UCSD-AML1 (cell line): ENCODE measurements around the gene ANGPTL8.

Experiments used
- DNase-seq: peaks from one replicate; lab custom pipeline; 2025; ENCODE audit not compliant: unreplicated experiment; lab: John Stamatoyannopoulos, UW

The ANGPTL8 gene, protein sequence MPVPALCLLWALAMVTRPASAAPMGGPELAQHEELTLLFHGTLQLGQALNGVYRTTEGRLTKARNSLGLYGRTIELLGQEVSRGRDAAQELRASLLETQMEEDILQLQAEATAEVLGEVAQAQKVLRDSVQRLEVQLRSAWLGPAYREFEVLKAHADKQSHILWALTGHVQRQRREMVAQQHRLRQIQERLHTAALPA

DNA sequence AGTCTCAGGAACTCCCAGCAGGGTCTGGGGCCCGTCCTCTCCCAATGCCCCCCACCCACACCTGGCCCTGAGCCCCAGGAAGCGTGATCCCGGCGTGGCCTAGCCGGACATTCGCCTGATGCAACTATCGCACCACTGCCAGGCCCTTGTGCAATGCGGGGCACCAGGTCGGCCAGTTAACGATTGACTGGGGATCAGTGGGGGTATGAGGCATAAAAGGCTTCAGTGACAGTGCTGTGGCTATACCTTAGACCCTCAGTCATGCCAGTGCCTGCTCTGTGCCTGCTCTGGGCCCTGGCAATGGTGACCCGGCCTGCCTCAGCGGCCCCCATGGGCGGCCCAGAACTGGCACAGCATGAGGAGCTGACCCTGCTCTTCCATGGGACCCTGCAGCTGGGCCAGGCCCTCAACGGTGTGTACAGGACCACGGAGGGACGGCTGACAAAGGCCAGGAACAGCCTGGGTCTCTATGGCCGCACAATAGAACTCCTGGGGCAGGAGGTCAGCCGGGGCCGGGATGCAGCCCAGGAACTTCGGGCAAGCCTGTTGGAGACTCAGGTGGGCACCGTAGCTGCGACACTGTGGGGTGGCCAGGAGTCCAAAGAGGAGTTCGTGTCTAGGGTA is at the start of gene ANGPTL8:
ANGPTL8 (plus strand) TSS at position 243 of the 624 bp plus-strand sequence; CDS start at position 262, 19 bp downstream.
- no peak for DNase-seq

DNA sequence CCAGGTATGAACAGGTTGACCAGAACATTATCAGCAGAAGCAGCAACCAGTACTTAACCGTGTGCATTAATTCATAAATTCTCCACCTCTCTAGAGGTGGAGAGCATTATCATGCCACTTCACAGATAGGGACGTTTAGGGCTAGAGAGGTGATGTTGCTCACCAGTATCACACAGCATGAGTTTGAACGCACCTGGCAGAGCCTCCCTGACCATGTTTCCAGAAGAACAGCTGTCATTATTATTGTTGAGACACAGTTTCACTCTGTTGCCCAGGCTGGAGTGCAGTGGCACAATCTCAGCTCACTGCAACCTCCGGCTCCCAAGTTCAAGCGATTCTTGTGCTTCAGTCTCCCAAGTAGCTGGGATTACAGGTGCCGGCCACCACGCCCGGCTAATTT is 48.9 kb upstream of the ANGPTL8 start:
- no peak for DNase-seq

DNA sequence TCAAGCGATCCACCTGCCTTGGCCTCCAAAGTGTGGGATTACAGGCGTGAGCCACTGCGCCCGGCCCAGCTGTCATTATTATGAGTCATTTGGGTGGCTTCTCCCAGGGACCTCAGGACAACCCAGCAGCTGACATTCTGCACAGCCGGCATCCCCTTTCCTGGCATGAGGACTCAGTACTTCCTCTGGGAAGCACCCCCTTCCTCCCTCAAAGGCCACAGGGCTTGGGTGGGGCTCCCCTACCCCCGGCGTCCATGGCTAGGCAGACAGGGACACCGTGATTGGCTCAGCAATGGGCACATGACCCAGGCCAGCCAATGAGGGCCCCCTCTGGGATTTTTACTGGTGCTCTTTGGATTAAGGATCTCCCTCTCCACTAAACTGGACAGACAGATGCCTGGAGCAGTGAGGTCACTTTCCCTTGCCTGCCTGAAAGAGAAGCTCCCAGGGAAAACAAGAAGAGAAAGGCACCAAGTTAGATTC is 48.1 kb upstream of the ANGPTL8 start:
- DNase-seq, result peak; percentile 53

DNA sequence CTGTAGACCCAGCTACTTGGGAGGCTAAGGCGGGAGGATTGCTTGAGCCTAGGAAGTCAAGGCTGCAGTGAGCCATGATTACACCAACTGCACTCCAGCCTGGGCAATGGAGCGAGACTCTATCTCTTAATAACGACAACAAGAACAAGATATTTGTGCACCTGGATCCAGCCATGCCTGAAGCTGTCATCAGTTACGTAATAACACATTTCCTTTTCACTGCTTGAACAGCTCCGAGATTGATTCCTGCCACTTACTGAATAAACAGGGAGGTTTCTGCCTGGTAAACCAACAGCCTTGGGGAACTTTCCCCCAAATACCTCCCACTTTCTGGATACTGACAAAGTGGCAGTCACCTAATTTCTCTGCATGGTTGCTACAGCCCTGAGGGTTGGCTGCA is 47.5 kb upstream of the ANGPTL8 start:
- no peak for DNase-seq

DNA sequence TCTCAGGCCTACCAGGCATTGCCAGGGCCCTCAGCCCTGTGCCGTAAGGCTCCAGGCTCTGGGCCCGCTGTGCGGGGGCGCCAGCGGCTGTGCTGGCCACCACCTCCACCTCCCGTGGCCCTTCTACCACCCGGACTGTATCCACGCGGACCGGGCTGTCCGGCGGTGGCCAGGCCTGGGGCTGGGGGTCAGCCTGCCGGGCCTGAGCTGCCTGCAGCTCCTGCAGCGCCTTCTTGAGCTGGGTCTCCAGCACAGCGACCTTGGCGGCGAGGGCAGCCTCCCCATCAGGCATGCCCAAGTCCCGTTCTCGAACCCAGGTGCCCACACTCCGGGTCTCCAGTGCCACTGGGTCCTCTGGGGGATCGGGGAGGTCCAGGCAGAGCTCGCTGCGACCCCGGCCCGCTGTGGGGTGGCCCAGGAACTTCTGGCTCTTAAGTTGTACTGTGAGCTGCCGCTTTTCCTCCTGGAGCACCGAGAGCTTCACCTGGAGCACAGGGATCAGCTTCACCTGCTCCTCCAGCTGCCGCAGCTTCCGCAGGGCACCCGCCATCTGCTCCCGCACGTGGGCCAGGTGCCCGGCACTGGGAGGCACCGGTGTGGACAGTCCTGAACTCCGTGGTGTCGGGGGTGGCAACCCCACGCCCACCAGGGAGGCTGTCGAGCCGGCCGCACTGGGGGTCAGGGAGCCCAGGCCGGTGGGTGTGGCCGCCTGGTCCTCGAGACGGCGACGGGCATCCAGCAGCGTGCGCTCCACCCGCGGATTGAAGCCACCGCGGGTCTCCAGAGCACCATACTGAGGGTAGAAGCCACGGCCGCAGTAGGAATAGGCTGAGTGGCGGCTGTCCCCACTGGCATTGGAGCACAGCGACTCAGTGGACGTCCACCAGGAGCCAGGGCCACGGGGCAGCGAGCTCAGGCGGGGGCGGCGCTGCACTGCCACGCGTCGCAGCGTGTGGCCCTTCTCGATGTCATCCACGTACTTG is 46.2 kb upstream of the ANGPTL8 start:
- DNase-seq, result no peak

DNA sequence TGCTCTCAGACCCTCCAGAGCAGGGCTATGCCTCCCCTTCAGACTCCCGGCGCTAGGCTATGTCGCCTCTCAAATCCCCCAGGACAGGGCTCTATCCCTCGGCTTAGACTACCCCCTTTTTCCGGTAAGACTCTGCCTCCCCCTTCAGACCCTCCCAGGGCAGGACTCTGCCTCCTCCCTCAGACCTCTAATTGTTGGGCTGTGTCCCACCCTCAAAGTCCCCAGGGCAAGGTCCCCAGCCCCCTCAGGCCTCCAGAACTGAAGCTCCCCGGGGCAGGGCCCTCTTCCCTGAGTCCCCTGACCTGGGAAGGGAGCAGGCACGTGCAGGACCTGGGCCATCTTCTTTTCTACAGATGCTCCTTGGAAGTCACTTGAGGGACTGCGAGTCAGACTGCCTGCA is 45.2 kb upstream of the ANGPTL8 start:
- no peak for DNase-seq

DNA sequence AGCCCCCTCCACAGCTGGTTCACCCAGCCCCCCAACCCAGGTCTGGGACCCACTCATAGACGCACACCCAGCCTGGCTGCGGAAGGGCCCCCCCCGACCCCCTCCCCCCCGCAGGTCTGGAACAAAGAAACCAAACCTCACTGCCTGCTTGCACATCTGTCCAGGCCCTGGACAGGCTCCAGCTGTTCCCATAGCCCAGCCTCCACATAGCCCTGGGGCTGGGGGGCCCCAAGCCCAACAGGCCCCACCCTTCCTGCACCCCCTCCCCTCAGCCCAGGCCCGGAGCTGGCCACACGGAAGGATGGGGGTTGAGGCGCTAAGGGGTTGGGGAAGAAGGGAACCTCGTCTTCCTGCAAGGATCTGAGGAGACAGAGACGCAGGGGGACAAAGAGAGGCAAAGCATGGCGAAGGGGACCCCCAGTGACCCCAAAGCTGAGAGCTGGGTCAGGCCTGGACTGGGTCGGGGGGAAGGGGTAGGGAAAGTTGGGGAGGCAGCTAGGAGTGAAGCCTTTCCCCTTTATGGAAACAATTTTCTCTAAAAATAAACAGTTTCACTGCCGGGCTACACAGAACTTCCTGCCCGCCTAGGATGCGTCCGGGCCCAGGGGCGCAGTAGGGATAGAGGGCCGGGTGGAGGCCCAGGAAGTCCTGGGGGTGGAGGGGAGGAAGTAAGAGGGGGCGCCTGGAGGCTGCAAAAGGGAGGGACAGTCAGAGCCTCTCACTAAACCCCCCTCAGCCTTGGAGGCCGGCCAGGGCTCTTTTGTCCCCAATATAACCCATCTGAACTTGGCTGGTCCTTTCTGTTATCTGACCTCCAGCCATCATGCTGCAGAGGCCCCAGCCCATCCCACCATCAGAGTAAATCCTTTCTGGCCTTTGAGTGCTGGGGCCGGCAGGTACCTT is 44.5 kb upstream of the ANGPTL8 start:
- DNase-seq, result peak; percentile 59

DNA sequence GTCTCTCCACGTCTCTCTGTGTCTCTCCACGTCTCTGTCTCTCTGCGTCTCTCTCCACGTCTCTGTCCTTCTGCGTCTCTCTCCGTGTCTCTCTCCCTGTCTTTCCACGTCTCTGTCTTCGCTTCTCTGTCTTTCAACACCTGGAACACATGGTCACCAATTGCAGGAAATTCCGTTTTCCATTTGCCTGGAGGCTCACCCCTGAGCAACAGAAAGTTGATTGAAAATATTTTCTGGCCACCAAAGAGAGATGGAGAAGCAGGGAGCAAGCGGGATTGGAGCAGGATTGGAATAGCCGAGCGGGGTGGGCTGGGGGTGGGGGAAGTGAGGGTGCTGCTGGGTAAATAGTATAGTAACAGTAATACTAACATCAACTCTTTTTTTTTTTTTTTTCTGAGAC is 43.7 kb upstream of the ANGPTL8 start:
- no peak for DNase-seq

DNA sequence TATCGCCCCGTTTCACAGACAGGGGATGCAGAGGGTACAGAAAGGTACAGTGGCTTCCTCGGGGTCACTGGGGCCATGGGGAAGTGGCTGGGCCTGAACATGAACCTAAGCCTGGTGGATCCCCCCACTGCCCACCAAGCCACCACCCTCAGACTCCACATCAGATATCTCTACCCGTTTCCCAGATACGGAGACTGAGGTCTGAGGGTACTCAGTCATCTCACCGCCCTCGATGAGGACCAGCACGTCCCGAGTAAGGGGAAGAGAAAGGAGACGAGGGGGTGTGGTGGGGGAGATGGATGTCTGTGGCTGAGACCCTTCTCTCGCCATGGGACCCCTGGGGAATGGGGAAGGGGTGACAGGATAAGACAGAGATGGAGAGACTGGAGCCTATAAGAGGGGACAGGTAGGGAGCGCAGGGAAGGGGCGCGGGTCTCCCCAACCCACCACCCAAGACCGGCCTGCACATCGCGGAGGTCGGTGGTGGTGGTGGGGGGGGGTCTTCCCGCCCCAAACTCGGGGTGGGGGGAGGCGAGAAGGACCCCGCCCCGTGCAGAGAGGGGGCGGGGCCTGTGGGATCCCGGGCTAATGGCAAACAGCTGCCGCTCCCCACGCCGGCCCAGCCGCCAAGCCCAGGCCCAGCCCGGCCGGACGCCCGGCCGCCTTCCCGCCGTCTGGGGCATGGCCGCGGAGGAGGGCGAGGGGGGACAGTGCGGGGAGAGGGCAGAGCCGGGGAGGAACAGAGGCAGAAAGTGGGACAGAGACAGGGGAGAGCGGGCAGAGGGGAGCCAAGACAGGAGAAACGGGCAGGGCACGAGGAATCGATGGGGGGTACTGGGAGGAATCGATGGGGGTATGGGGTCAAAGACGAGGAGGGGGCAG is 42.8 kb upstream of the ANGPTL8 start:
- peak; percentile 33 for DNase-seq

DNA sequence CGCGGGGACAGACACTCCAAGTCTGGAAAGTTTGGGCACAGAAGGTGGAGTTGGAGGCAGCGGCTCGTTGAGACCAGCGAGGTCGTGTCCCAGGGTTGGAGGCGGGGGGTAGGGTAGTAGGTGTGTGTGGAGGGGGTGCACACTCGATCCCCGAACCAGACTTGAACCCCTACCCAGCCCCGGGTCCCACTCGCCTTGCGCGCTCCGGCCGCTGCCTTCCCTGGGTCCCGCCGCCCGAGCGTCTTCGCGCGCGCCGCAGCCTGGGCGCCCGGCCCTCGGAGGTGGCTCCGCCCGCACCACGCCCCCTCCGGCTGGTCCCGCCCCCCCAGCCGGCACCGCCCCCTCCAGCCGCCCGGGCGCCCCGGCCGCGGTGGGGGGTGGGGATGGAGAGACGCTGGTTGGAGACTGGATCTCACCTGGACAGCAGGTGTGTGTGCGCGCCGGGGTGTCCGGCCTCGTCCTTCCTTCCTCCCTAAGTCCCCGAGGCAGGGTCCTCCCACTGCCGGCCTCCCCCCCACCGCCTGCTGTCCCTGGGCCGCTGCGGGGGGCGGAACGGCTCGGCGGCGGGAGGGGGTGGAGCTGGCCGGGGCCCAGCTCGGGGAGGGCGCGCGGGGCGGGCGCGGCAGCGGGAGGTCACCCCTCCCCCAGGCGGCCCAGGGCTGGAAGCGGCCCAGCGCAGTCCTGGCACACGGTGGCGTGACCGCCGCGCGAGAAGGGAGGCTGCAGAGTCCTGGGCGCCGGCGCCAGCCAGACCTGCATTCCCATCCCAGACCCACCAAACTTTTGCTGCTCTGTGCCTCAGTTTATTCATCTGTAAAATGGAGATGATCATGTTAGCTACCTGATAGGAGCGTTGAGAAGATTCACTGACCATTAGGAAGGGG is 41.9 kb upstream of the ANGPTL8 start, which contains the start of gene KANK2:
KANK2 (minus strand) TSS at position 255 of the 884 bp plus-strand sequence. CDS start 3,034 bp downstream, outside the sequence.
- peak; percentile 90 for DNase-seq

DNA sequence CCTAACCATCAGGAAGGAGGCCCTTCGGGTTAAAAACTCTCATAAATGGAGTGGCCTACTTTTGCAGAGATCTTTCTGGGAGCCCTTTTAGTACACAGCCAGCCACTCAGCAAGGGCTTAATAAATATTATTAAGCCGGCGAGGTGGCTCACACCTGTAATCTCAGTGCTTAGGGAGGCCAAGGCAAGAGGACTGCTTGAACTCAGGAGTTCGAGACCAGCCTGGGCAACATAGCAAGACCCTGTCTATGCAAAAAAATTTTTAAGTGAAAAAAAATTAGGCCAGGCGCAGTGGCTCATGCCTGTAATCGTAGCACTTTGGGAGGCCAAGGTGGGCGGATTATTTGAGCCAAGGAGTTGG is 41.3 kb upstream of the ANGPTL8 start:
- no peak for DNase-seq

DNA sequence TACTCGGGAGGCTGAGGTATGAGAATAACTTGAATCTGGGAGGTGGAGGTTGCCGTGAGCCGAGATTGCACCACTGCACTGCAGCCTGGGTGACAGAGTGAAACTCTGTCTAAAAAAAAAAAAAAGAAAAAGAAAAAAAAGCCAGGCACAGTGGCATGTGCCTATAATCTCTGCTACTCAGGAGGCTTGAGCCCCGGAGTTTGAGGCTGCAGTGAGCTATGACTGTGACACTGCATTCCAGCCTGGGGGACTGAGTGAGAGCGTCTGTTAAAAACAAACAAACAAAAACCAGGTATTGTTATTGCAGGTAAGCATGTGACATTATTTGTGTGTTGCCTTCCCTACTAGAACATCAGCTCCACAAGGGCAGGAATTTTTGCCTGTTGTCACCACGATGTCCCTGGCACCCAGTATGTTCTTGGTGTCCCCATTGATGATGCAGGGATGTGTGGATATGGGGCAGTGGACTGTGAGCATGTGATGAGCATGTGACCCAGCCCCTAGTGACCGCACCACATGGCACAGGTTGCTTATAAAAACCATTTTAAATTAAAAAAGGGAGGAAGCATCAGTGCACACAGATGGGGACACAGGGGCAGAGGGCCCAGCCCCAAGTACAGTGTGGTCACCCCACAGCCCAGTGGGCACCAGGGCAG is 40.5 kb upstream of the ANGPTL8 start:
- no peak for DNase-seq

DNA sequence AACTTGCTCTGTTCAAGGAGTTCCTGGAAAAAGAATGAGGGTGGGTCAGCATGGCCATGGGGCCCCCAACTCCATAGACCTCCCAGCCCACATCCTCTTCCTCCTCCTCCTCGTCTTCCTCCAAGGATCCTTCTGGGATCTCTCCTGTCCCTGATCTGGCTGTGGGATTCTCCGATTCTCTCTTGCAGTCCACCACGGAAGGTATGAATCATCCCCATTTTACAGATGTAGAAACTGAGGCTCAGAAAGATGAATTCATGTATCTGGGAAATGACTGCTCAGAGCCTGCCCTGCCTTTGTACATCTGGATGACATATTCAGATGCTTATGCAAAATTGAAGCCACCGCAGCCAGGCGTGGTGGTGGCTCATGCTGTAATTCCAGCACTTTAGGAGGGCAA is 39.9 kb upstream of the ANGPTL8 start:
- no peak for DNase-seq

DNA sequence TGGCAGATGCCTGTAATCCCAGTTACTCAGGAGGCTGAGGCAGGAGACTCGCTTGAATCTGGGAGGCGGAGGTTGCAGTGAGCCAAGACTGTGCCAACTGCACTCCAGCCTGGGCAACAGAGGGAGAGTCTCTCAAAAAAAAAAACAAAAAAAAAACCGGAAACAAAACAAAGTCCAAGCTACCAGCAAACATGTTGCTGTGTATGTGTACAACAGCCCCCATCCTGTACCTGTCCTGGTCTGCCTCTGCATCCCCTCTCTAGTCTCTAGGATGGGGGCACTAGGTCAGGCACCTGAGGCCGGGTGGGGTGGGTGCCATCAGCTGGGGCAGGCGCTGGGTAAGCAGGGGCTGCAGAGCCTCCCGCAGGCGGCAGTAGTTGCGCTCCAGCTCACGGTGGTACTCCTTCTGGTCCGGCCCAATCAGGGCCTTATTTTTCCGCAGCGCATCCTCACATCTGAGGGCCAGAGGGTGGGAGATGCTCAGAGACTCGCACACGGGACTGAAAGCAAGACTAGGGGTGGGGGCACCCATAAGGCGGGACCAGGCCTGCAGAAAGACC is 39.3 kb upstream of the ANGPTL8 start:
- DNase-seq, result no peak

DNA sequence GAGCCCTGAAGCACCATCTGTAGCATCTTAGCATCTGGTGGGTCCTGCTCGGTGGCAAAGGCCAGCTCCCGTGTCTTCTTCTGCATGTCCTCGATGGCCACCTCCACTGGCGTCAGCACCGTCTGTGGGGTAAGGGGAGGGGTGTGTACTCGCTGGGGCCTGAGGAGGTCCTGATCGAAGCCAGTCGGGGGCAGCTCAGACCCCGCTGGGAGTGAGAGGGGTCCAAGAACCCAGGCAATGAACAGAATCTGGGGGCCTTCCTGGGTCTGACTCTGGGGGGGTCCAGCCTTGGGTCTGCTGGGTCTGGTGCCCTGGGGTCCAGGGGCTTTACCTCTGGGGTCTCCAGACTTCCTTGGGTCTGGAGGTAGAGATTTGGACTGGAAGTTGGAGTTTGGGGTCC is 38.5 kb upstream of the ANGPTL8 start:
- no peak for DNase-seq

DNA sequence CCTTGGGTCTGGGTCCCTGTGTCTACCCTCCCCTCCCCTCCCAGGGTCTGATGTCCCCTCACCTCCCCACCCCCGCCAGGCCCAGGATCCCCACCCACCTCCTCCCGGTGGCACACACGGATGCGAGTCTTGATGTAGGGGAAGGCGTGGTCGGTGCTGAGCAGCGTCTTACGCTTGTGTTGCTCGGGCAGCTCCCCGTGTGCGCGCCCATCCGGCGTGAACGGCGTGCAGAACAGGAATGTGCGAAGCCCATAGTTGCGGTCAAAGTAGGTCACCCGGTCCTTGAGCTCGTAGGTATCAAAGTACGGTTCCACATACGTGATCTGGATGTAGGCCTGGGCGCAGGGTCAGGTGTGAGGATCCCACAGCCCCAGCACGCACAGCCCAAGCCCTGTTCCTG is 37.6 kb upstream of the ANGPTL8 start:
- no peak for DNase-seq

DNA sequence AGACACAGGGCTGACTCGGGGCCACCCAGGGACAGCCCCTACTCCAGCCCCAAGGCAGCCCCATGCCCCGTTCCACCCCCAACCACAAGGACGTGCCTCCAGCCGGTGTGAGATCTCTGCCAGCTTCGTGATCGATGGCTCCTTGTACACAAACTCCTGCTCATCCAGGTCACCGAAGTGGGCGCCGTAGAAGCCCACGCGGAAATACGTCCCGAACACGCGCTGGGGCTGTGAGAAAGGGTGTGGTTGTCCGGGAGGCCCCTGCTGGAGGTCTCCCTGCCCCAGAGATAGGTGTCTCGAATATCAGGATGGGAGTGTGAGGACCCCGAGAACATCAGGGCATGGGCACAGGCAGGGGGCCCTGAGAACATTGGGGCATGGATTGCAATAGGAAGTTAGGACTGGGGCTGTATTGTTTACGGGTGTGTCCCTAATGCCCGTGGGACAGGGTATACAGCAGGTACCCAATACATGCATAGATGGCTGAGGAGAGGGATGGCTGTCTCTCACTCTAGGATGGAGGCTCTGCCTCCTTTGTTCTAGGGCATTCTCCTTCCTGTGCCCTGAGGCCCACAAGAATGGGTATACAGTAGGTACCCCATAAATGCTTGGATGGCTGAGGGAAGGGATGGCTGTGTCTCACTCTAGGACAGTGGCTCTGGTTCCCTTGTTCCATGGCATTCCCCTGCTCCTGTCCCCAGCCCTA is 36.8 kb upstream of the ANGPTL8 start:
- DNase-seq, result no peak
